GM19372 (cell line): ENCODE results near the gene PKP4.
A peak's percentile ranks its signal among the peaks of the same experiment; 100 is the strongest.

ENCODE experiments used
- ATAC-seq: cut with Tn5 transposase; IDR thresholded peaks from one replicate; pipeline ENCODE4 v1.9.1; 2021; ENCODE audit warnings: mild to moderate bottlenecking, low read depth, moderate library complexity; ENCODE audit not compliant: unreplicated experiment

PKP4 gene

GRCh38 chr2:158539176-158540005 is 82.6 kb downstream of the PKP4 start:
- no peak for ATAC-seq

- no peak for ATAC-seq
Measured at GRCh38 chr2:158542577-158542976, 85.8 kb downstream of the PKP4 start.

DNA sequence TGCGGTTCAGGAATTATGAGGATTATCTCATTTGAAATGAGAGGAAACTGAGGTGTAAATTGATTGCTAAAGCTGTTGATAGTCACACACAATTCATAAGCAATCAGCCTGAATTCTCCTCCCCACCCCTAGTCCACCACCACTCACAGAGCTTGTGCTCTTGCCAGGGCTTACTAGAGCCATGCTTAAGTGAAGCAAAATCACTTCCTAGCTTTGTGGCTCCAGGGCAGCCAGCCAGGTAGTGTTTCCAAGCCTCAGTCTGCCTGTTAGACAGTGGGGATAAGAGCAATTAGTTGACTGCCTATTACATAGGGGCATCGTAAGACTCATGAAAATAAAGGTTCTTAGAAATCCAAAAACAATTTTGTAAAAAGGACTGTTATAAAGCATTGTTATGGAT is 87.2 kb downstream of the PKP4 start:
- ATAC-seq, result no peak

- ATAC-seq, result no peak
Measured at GRCh38 chr2:158544998-158545397, 88.2 kb downstream of the PKP4 start.

GRCh38 chr2:158546412-158547144 is 89.8 kb downstream of the PKP4 start:
- ATAC-seq, result peak; percentile 49

DNA sequence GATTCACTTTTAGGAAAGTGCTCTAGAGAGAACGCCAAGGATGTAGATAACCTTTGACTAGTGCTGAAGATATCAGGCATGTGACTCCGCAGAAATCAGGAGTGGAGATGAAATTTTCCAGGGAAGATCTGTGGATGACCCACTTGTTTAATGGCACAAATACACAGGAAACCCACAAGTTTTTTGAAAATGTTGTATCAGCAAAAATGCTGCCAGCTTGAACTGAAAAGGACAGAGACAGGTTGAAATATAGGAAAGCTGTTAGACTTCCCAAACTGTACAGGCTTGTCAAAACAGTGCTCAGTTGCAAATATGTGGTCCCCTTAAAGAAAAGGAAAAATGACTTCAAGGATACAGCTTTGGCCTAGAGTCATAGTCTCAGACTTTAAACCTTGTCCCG is 96.5 kb downstream of the PKP4 start:
- no peak for ATAC-seq

DNA sequence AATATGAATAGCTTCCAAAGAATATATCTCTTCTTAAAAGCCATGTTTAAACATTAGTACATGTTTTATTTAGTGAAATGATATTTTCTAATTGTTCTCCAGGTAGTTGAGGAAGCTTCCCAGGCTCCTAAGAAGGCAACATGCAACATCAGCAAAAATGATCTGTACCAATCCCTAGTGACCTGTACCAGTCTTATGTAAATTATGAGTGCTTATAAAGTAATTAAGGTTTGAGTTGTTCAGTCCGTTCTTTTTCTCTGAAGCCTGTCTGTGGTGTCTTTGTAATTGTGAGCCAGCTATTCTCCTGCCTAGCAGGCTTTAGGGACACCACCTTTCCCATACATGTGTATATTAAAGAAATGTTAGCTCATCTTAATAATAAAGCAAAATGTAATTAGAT is 98.2 kb downstream of the PKP4 start:
- no peak for ATAC-seq

DNA sequence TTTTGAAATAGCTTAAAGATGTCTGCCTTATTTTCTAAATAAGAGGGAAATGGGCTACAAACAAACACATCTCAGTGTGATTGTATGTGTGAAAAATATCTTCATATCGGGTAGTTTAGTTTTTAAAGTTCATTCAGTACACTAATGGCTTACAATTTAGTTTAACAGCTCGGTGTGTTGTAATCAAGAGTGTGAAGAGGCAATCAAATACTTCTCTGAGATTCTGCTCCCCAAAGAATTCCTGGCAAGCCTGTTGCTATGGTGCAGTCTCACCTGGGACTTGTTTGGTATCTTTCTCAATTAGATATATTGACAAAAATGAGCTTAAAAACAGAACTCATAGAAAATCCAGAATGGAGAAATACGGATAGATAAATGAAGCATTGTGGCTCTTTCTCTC is 99.4 kb downstream of the PKP4 start:
- no peak for ATAC-seq

- no peak for ATAC-seq
Measured at GRCh38 chr2:158557752-158558151, 101.0 kb downstream of the PKP4 start.

GRCh38 chr2:158559252-158559651 is 102.5 kb downstream of the PKP4 start:
- no peak for ATAC-seq

DNA sequence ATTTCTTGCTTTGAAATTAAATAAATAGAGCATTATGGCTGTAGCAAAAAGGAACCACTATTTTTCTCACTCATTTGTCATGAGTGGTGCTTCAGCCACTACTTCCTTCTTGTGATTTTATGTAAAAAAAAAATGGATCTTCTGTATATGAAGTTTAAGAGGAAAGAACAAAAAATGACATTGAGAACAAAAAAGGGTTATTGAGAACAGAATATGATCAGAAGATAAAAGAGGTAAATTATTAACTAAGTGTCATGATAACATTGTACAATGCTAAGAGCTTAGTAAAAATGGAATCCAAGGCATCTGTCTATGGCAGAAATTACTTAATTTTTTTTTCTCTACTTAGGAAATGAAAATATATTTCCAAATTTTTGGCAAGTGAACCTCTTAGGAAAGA is 103.5 kb downstream of the PKP4 start:
- ATAC-seq, result no peak

GRCh38 chr2:158561054-158561453 is 104.3 kb downstream of the PKP4 start:
- no peak for ATAC-seq

DNA sequence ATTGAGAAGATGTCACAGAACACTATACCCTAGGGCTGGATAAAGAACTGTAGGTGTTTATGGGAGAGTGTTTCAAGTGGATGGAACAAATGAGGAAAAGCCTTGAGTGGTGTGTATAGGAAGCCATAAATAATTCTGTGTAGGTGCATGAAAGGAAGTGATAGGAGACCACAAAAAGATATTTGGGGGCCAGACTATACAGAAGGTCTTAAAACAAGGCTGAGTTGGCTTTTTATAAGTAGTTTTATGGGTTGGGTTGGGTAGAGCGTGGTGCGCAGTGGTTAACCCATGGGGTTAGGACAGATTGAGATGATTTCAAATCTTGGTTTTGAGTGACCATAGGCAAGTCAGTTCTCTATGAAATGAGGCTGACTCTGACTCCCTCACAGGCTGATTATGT is 110.5 kb downstream of the PKP4 start:
- no peak for ATAC-seq

DNA sequence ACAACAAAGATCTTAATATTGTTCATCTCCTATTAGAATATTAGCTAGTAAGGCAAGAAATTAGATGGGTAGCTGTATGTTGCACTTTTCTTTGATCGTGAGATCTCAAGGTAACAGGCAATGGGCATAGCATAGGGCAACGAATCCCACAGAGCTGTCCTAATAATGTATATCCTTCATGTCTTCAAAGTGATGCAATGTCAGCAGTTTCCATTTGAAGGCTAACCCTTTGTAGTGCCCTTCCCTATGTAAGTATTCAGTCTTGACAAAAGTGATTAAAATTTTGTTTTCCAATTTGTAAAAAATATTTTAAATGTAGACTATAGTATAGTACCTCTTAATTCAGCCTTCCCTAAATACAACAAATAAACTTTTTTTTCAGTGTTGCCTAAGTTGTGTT is 112.5 kb downstream of the PKP4 start:
- ATAC-seq, result no peak

- ATAC-seq, result no peak
Measured at GRCh38 chr2:158570869-158571268, 114.1 kb downstream of the PKP4 start.

- no peak for ATAC-seq
Measured at GRCh38 chr2:158573739-158574138, 117.0 kb downstream of the PKP4 start.

DNA sequence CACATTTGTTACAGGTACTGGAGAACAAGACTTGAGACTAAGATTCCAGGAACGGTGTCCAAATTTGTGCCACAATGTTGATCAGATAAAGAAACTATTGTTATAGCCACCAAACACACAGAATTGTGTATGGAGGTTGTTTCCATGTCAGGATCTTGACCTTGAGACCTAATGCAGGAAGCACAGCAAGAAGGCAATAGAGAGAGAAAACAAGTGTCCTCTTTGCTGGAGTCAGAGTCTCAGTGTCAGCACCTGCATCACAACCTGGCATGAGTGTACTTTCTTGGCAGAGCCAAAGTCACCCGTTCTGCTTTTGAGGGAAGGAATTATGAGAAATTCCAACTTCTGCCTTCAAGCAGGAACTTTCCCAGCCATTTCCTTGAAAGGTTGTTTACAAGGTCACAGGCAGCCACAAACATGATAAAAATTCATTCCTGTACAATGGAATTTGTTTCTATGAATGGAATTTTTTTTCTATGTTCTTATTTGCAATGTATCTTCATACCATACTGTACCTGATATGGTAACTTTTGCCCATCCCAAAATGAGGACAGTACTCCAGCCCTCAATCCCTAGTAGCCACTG is 118.4 kb downstream of the PKP4 start:
- ATAC-seq, result no peak

DNA sequence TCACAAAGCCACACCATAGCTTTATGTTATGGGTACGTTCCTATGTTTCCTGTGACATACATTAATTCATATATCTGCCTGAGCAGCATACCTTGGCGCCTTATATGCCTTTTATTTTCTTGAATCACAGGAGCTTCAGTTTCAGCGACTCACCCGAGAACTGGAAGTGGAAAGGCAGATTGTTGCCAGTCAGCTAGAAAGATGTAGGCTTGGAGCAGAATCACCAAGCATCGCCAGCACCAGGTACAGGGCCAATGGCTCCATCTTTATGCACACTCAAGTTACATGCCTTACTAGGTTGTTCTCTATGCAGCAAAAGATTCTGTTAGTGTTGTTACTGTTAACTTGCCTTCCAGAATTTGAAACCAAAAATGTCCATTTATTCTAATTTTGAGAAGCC is 120.4 kb downstream of the PKP4 start:
- no peak for ATAC-seq

DNA sequence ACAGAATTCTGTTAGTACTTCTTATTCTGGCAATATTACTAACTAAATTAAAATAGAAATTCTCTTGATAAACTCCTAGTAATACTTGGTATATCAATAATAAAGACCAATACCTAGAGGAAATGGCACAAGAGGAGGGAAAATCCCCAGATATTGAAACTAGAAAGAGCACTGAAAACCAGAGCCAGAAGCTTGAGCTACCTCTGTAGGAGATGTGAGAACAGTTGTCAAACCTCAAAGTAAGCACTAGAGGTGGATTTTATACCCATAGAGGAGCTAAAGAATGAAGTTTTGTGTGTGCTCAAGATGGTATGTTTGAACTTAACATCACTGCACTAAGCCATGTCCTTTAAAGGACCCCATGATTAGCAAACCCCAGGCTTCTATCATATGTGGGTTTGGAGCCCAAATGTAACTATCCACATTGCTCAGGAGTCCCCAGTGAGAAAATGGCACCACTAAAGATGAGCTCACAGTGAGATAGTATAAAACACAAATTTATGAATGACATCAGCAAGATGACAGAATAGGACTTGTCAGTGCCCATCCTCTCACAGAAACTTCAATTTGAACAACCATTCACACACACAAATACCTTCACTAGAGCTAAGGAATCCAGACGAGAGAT is 122.1 kb downstream of the PKP4 start:
- ATAC-seq, result peak; percentile 89

GRCh38 chr2:158579928-158580327 is 123.2 kb downstream of the PKP4 start:
- ATAC-seq, result no peak

DNA sequence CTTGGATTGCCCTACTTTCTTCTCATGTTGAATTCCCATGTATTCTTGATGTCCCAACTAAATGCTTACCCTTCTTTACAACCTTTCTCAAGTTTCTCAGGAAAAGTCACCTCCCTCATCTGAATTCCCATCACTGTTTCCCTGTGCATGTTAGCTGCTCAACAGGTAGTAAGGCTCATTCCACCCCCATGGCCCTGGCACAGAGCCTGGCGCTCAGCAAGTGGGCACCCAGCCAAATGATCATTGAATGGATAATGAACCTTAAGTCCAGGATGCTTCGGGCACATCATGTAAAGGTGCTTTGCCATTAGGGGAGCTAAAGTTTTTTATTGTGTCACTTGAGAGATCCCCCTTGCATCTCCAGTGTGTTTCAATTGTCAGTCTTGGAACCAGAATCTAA is 124.0 kb downstream of the PKP4 start:
- ATAC-seq, result no peak
